GM23248 (cell line): Measurements from ENCODE around the gene NTRK2. TPM values are rescaled to one million over a fixed set of nuclear protein-coding genes. Genes with fewer than 3 reads are reported as not detected.
A peak's percentile ranks its signal among the peaks of the same experiment; 100 is the strongest.

Experiments
- DNase-seq: peaks from one replicate; pipeline ENCODE4 v3.0.0-alpha.2; 2015
- H2AFZ ChIP-seq: fragments of 200-600 bp; sonication (generic); 2 replicates; pipeline ENCODE4 v1.6.1; 2016; ENCODE audit warnings: antibody characterized with exemption
- H3F3A ChIP-seq: fragments of 200-600 bp; sonication (generic); 2 replicates; pipeline ENCODE4 v1.6.1; 2016; ENCODE audit warnings: mild to moderate bottlenecking, antibody characterized with exemption, mixed run types; ENCODE audit not compliant: insufficient read depth
- H3K27ac ChIP-seq: fragments of 200-600 bp; sonication (generic); 2 replicates; pipeline ENCODE4 v1.5.1; 2016; ENCODE audit warnings: mild to moderate bottlenecking
- H3K27me3 ChIP-seq: fragments of 200-600 bp; sonication (generic); replicated peaks from 2 replicates; pipeline ENCODE4 v1.6.1; 2016; ENCODE audit warnings: mild to moderate bottlenecking; ENCODE audit not compliant: insufficient read depth
- H3K36me3 ChIP-seq: fragments of 200-600 bp; sonication (generic); 2 replicates; pipeline ENCODE4 v1.6.1; 2016; ENCODE audit warnings: low read depth, mild to moderate bottlenecking
- H3K4me1 ChIP-seq: fragments of 200-600 bp; sonication (generic); 2 replicates; pipeline ENCODE4 v1.6.1; 2016; ENCODE audit warnings: mild to moderate bottlenecking; ENCODE audit not compliant: insufficient read depth
- H3K4me2 ChIP-seq: fragments of 200-600 bp; sonication (generic); one replicate; pipeline ENCODE4 v1.6.1; 2016; ENCODE audit warnings: mild to moderate bottlenecking; ENCODE audit not compliant: unreplicated experiment
- H3K4me3 ChIP-seq: fragments of 200-600 bp; sonication (generic); 2 replicates; pipeline ENCODE4 v1.5.1; 2016; ENCODE audit warnings: mild to moderate bottlenecking
- H3K79me2 ChIP-seq: fragments of 200-600 bp; sonication (generic); 2 replicates; pipeline ENCODE4 v1.6.1; 2016; ENCODE audit warnings: mild to moderate bottlenecking; ENCODE audit not compliant: insufficient read depth
- H3K9ac ChIP-seq: fragments of 200-600 bp; sonication (generic); 2 replicates; pipeline ENCODE4 v1.6.1; 2016; ENCODE audit warnings: mild to moderate bottlenecking
- H3K9me2 ChIP-seq: fragments of 200-600 bp; sonication (generic); 2 replicates; pipeline ENCODE4 v1.6.1; 2016; ENCODE audit warnings: mixed run types, mild to moderate bottlenecking, moderate library complexity; ENCODE audit not compliant: insufficient read depth
- H3K9me3 ChIP-seq: fragments of 200-600 bp; sonication (generic); one replicate; pipeline ENCODE4 v1.6.1; 2017; ENCODE audit warnings: low read depth
- H4K20me1 ChIP-seq: fragments of 200-600 bp; sonication (generic); 2 replicates; pipeline ENCODE4 v1.6.0; 2016; ENCODE audit not compliant: insufficient read depth
- EZH2 ChIP-seq: fragments of 200-600 bp; sonication (generic); IDR thresholded peaks from 2 replicates; pipeline ENCODE4 v1.6.1; 2018; ENCODE audit warnings: antibody characterized with exemption, mild to moderate bottlenecking; ENCODE audit not compliant: insufficient read depth, poor library complexity, severe bottlenecking
- EZH2phosphoT487 ChIP-seq: fragments of 200-600 bp; sonication (generic); IDR thresholded peaks from 2 replicates; pipeline ENCODE4 v1.6.1; 2018; ENCODE audit warnings: antibody characterized with exemption, moderate library complexity, mild to moderate bottlenecking, low read depth; ENCODE audit not compliant: insufficient read depth
- WGBS, 2 experiments: methylation state at CpG; one replicate each; pipeline ENCODE4 v1.1.6; 2015 to 2017; ENCODE audit warnings: low lambda C conversion rate in 2 of 2, low coverage in 1 of 2; ENCODE audit errors: missing lambda C conversion rate in 2 of 2; 5-methylcytosine and 5-hydroxymethylcytosine counted together
- in situ Hi-C: fragments of 300-500 bp; cut with MboI; formaldehyde crosslinking; loops from 2 replicates; pipeline ENCODE4 v1.15.0; 2020
- polyA plus RNA-seq: library from polyadenylated mRNA; unstranded; fragments of >200 nt; fragmentation: Nextera tagmentation; extraction: Ambion mirVana; gene quantifications from 2 replicates; pipeline ENCODE4 v1.2.1, GENCODE V29; 2016
- total RNA-seq: library from RNA; depleted of rRNA; stranded (reverse); fragments of >200 nt; shearing (Covaris generic); gene quantifications from 2 replicates; pipeline ENCODE4 v1.2.3, GENCODE V29; 2014

Gene NTRK2
- total and polyA plus RNA-seq, 2 experiments from 2014 or later = not detected

DNA sequence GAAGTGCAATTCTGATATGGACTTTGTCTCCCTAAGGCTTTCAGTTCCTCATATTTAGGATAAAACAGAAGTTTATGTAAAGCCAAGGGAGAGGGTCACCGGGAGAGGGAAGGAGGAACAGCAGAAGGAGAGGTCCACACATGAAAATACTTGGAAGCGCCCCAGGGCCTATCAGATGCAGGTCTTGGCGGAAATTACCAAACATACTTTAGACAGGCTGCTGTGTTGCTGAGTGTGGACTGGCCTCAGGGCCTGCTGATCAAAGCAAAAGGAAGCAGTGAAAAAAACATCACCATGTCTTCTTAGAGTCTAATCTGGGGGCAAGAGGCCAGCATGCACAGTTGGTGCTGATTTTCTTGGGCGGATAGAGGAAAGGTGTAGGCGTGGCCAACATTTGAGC lies 14.1 kb upstream of the NTRK2 start:
- Histone ChIP-seq H3K79me2 (no peaks in the 10 kb centered on the region), H3K9ac (no peak overlapping the region), H3K27ac (no peak overlapping the region), H3K4me2 (no peak overlapping the region), H3K4me1 (no peaks in the 10 kb centered on the region), H3K9me2 (no peaks in the 10 kb centered on the region), H3K9me3 (no peaks in the 10 kb centered on the region), H2AFZ (no peak overlapping the region), H3F3A (no peaks in the 10 kb centered on the region), H3K36me3 (no peaks in the 10 kb centered on the region), H3K27me3 (no peaks in the 10 kb centered on the region), H4K20me1 (no peaks in the 10 kb centered on the region), H3K4me3 (no peak overlapping the region)
- DNase-seq = no peak
- TF ChIP-seq EZH2 = no peak
- no peak for TF ChIP-seq EZH2phosphoT487
- in situ Hi-C loops = no loop called here
- 51 to 59% methylated on average over 5 of the region's 5 CpGs for WGBS, 2 experiments

DNA sequence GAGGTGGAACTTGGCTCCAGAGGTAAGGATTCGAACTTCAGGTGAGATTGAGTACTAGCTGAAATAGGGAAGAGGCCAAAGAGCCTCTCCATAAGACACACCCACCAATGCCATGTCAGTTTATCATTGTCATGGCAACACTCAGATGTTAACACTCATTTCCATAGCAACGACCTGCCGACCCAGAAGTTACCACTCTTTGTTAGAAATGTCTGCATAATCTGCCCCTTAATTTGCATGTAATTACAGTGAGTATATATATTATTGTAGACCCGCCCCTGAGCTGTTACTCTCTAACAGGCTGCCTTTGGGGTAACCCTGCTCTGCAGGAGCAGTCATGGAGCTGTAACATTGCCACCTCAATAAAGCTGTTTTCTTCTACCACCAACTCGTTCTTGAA lies 10.2 kb upstream of the NTRK2 start:
- Histone ChIP-seq H3K27ac (no peak overlapping the region), H3K9me3 (no peaks in the 10 kb centered on the region), H2AFZ (no peak overlapping the region), H3K9ac (no peak overlapping the region), H3K4me2 (no peak overlapping the region), H3K27me3 (no peaks in the 10 kb centered on the region), H3K4me3 (no peak overlapping the region), H4K20me1 (no peaks in the 10 kb centered on the region), H3K4me1 (no peaks in the 10 kb centered on the region), H3F3A (no peaks in the 10 kb centered on the region), H3K36me3 (no peaks in the 10 kb centered on the region), H3K79me2 (no peaks in the 10 kb centered on the region), H3K9me2 (no peaks in the 10 kb centered on the region)
- 24% methylated on average over 5 of the region's 5 CpGs for WGBS, 2 experiments
- in situ Hi-C loops = no loop called here
- DNase-seq = no peak
- TF ChIP-seq EZH2phosphoT487 = no peak
- no peak for TF ChIP-seq EZH2

GRCh38 chr9:84659773-84660172 lies 9.8 kb upstream of the NTRK2 start:
- Histone ChIP-seq H3K27me3 (no peaks in the 10 kb centered on the region), H3K79me2 (no peaks in the 10 kb centered on the region), H3K9me3 (no peaks in the 10 kb centered on the region), H3F3A (no peaks in the 10 kb centered on the region), H3K4me1 (no peaks in the 10 kb centered on the region), H3K4me3 (no peak overlapping the region), H3K4me2 (no peak overlapping the region), H3K36me3 (no peaks in the 10 kb centered on the region), H2AFZ (no peak overlapping the region), H3K9me2 (no peaks in the 10 kb centered on the region), H3K9ac (no peak overlapping the region), H3K27ac (no peak overlapping the region), H4K20me1 (no peaks in the 10 kb centered on the region)
- in situ Hi-C loops = no loop called here
- no peak for DNase-seq
- WGBS, 2 experiments = 39 to 62% methylated on average over 1 of the region's 1 CpG
- TF ChIP-seq EZH2phosphoT487 = no peak
- TF ChIP-seq EZH2 = no peak

GRCh38 chr9:84667571-84668195 lies 1.8 kb upstream of the NTRK2 start:
- in situ Hi-C loops = no loop called here
- H3K4me3 ChIP-seq = peak overlapping the region; percentile 72
- H3K9ac ChIP-seq = no peak overlapping the region
- TF ChIP-seq EZH2phosphoT487 = no peak
- no peak for TF ChIP-seq EZH2
- H3K9me3 ChIP-seq = no peaks in the 10 kb centered on the region
- H3K9me2 ChIP-seq = no peaks in the 10 kb centered on the region
- peak overlapping the region; percentile 90 for H3K4me2 ChIP-seq
- H4K20me1 ChIP-seq = no peaks in the 10 kb centered on the region
- peaks cover 35% of the 10 kb centered on the region for H3K27me3 ChIP-seq
- no peaks in the 10 kb centered on the region for H3K4me1 ChIP-seq
- no peaks in the 10 kb centered on the region for H3K79me2 ChIP-seq
- H3K27ac ChIP-seq = no peak overlapping the region
- 11 to 17% methylated on average over 27 of the region's 27 CpGs for WGBS, 2 experiments
- H2AFZ ChIP-seq = peak overlapping the region; percentile 88
- H3F3A ChIP-seq = no peaks in the 10 kb centered on the region
- no peaks in the 10 kb centered on the region for H3K36me3 ChIP-seq
- peak; percentile 56 for DNase-seq
